Type B pancreatic cell (in vitro differentiated cells): ENCODE measurements around the gene LRMDA. TPM values are rescaled to one million over a fixed set of nuclear protein-coding genes. Genes with fewer than 3 reads are reported as not detected.

Experiments used
- DNase-seq: peaks from one replicate; pipeline ENCODE4 v3.0.0; 2021; ENCODE audit warnings: mixed read lengths; ENCODE audit not compliant: unreplicated experiment; ENCODE audit errors: extremely low spot score
- H3K27ac Mint-ChIP-seq: 2 replicates; pipeline ENCODE4 v1.8.0; 2021; ENCODE audit warnings: mild to moderate bottlenecking, mixed read lengths
- H3K27me3 Mint-ChIP-seq: 2 replicates; pipeline ENCODE4 v1.8.0; 2021; ENCODE audit warnings: mixed read lengths
- H3K36me3 Mint-ChIP-seq: 2 replicates; pipeline ENCODE4 v1.8.0; 2021; ENCODE audit warnings: mixed read lengths
- H3K4me1 Mint-ChIP-seq: one replicate; pipeline ENCODE4 v1.8.0; 2021; ENCODE audit warnings: mixed read lengths; ENCODE audit not compliant: unreplicated experiment
- H3K4me3 Mint-ChIP-seq: 2 replicates; pipeline ENCODE4 v1.8.0; 2021; ENCODE audit warnings: mild to moderate bottlenecking, mixed read lengths
- H3K9me3 Mint-ChIP-seq: 2 replicates; pipeline ENCODE4 v1.8.0; 2021; ENCODE audit warnings: mixed read lengths
- total RNA-seq: library from RNA; stranded (reverse); gene quantifications from 2 replicates; pipeline ENCODE4 v1.2.1, GENCODE V29; 2021; ENCODE audit warnings: low replicate concordance
- TF ChIP-seq, protein P1 (sequence below): fragments of 200-600 bp; sonication (generic); conservative IDR thresholded peaks from 2 replicates; pipeline ENCODE4 v1.5.0; 2021; ENCODE audit warnings: antibody characterized with exemption, mild to moderate bottlenecking

The LRMDA gene
- total RNA-seq, 1 donor from 2014 or later, result 2.0 TPM

DNA sequence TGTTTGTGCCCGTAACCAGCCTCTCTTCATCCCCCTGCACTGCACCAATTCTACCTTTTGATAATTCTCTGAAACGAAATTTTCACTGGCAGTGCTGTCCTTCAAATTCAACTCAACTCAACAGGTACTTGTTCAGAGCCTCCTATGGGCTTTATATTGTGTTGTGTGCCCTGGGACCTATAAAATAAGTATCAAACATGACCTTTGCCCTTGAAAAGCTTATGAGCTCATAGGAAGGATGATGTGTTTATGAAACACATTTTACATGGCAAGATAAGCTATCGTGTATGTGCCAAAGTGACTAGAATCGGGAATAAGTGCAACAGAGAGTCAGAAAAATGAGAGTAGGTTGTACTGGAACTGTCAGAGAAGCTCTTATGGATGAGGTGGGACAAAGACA, 923.5 kb downstream of the LRMDA start:
- peaks cover 3% of the 10 kb centered on the region for H3K27me3 Mint-ChIP-seq

DNA sequence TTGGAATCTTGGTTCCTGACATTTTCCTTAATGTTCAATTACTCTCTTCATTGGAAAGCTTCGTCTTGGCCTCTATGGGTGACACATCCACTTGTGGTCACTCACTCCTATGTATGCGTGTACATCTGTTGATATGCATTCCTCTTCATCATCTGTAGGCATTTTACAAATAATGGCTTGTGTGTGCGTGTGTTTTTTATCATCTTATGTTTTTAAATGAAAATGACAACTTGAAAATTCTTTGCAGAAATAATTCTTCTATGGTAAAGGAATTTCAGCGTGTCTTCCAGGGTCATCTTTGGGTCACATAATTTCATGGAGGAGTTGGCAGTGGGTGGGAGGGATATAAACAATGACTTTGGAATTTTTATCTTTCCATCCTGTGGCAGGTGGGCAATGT, 925.1 kb downstream of the LRMDA start:
- peaks cover 27% of the 10 kb centered on the region for H3K4me1 Mint-ChIP-seq
- H3K9me3 Mint-ChIP-seq, result no peaks in the 10 kb centered on the region
- no peak overlapping the region for H3K4me3 Mint-ChIP-seq
- no peaks in the 10 kb centered on the region for H3K36me3 Mint-ChIP-seq
- no peak for DNase-seq
- TF ChIP-seq, protein P1, sequence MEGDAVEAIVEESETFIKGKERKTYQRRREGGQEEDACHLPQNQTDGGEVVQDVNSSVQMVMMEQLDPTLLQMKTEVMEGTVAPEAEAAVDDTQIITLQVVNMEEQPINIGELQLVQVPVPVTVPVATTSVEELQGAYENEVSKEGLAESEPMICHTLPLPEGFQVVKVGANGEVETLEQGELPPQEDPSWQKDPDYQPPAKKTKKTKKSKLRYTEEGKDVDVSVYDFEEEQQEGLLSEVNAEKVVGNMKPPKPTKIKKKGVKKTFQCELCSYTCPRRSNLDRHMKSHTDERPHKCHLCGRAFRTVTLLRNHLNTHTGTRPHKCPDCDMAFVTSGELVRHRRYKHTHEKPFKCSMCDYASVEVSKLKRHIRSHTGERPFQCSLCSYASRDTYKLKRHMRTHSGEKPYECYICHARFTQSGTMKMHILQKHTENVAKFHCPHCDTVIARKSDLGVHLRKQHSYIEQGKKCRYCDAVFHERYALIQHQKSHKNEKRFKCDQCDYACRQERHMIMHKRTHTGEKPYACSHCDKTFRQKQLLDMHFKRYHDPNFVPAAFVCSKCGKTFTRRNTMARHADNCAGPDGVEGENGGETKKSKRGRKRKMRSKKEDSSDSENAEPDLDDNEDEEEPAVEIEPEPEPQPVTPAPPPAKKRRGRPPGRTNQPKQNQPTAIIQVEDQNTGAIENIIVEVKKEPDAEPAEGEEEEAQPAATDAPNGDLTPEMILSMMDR, result no peak
- H3K27me3 Mint-ChIP-seq, result no peaks in the 10 kb centered on the region
- H3K27ac Mint-ChIP-seq, result no peak overlapping the region

More for the DNA sequence above, 923.5 kb downstream of the LRMDA start:
- Mint-ChIP-seq H3K9me3 (no peaks in the 10 kb centered on the region), H3K4me1 (peaks cover 27% of the 10 kb centered on the region), H3K36me3 (no peaks in the 10 kb centered on the region), H3K27ac (no peak overlapping the region), H3K4me3 (no peak overlapping the region)
- DNase-seq, result no peak
- TF ChIP-seq, protein P1, result no peak

DNA sequence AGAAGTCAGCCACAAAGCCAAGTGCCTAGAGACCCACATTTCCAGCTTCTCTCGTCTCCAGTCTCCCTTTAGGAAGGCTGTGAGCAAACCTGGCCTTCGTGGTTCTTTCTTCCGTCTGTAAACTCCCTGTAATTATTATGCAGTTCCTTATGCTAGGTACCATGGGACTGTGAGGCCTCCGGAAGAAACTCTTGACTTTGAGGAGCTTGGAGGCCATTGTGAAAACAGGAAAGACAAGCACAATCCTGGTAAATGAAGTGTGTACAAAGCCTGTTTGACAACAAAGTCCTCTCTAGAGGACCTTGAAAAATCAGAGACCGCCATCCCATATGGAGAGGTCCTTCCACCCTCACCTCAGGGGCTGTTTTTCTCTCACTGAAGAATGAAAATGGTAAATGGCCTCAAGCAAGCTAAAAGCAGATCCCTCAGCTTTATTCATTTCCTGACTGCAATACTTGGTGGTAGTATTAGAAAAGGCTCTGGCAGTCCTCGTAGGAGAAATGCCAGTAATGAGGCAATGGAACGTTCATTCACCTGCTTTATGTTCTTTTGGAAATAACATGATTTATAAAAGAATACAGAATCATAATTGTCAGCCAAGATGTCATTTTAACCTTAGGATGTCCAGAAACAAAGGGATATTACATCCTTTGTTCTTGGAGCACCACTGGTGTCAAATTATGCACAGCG, 926.4 kb downstream of the LRMDA start:
- no peak for DNase-seq
- Mint-ChIP-seq H3K27ac (no peak overlapping the region), H3K4me3 (no peak overlapping the region), H3K36me3 (no peaks in the 10 kb centered on the region), H3K9me3 (no peaks in the 10 kb centered on the region), H3K27me3 (peaks cover 3% of the 10 kb centered on the region), H3K4me1 (peaks cover 27% of the 10 kb centered on the region)
- TF ChIP-seq, protein P1, result no peak

DNA sequence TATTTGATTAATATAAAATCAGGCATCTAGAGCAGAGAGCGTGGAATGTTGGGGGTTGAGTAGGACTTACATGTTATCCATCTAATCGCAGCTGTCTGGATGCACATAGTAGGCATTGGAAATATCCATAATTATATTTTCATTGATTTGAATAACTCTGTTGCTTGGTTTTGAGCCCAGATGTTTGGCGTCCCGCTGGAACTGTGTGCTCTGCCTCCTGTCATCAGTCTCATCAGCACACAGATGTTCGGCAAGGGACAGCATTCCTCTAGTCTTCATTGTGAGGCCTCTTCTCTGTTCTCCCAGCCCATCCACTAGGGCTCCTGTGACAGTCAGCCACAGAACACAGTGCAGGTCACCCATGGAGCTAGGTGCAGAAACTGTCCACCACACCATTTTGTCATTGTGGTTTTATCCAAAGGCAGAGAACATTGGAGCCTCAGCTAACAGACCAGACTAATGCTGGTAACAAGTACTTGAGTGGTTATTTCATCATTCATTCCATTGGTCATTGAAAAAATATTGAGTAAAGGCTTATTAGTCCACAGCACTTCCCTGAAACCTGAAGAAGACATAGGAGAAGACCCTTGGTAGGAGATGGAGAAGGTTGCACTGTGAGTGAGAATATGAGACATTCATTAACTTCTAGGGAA, 927.4 kb downstream of the LRMDA start:
- Mint-ChIP-seq H3K9me3 (no peaks in the 10 kb centered on the region), H3K36me3 (no peaks in the 10 kb centered on the region), H3K4me3 (no peak overlapping the region), H3K4me1 (peaks cover 23% of the 10 kb centered on the region), H3K27ac (no peak overlapping the region), H3K27me3 (peaks cover 7% of the 10 kb centered on the region)
- TF ChIP-seq, protein P1, result no peak
- no peak for DNase-seq

DNA sequence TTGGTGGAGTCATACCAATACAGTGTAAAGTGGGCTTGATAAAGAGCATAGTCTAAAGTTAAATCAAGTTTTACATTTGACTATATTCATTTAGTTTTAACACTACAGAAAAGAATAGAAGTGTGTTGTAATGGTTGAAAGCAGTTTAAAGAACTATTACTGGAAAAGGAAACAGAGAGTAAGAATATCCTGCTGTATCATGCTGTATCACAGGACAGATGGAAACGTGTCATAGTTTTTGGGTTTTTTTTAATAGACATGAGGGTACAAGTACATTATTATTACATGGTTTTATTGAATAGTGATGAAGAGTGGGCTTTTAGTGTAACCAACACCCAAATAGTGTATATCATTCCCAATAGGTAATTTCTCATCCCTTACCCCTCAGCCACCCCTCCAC, 944.3 kb downstream of the LRMDA start:
- TF ChIP-seq, protein P1, result no peak
- H3K4me1 Mint-ChIP-seq, result no peaks in the 10 kb centered on the region
- H3K9me3 Mint-ChIP-seq, result no peaks in the 10 kb centered on the region
- H3K27me3 Mint-ChIP-seq, result peaks cover 22% of the 10 kb centered on the region
- H3K36me3 Mint-ChIP-seq, result no peaks in the 10 kb centered on the region
- no peak overlapping the region for H3K4me3 Mint-ChIP-seq
- DNase-seq, result no peak
- H3K27ac Mint-ChIP-seq, result no peak overlapping the region
